GM19372 (cell line): ENCODE results near the gene RHBDD1.

ENCODE experiments used
- ATAC-seq: cut with Tn5 transposase; IDR thresholded peaks from one replicate; pipeline ENCODE4 v1.9.1; 2021; ENCODE audit warnings: mild to moderate bottlenecking, low read depth, moderate library complexity; ENCODE audit not compliant: unreplicated experiment

The RHBDD1 gene, protein sequence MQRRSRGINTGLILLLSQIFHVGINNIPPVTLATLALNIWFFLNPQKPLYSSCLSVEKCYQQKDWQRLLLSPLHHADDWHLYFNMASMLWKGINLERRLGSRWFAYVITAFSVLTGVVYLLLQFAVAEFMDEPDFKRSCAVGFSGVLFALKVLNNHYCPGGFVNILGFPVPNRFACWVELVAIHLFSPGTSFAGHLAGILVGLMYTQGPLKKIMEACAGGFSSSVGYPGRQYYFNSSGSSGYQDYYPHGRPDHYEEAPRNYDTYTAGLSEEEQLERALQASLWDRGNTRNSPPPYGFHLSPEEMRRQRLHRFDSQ

GRCh38 chr2:226835796-226836547 is at the start of gene RHBDD1:
Gene RHBDD1 (plus strand): TSS chr2:226836054. CDS start chr2:226864694, 28,640 bp downstream.
- peak; percentile 80 for ATAC-seq

DNA sequence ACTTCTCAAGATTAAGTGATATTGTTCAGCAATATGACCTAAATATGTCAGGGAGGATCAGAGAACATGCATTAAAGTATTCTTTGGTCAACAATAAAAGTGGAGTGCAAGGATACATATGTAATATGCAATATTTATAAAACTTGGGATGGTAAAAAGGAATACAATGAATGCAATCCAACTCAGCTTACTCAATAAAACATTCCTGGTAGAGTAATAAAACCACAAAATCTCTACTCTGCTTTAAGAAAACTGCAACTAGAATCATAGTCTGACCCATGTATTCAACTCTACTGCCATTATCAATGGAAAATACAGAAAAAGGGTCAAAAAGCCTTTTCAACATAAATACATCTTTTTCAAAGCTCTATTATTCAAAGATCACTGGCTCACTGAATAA is 47.8 kb upstream of the RHBDD1 start:
- ATAC-seq: no peak

DNA sequence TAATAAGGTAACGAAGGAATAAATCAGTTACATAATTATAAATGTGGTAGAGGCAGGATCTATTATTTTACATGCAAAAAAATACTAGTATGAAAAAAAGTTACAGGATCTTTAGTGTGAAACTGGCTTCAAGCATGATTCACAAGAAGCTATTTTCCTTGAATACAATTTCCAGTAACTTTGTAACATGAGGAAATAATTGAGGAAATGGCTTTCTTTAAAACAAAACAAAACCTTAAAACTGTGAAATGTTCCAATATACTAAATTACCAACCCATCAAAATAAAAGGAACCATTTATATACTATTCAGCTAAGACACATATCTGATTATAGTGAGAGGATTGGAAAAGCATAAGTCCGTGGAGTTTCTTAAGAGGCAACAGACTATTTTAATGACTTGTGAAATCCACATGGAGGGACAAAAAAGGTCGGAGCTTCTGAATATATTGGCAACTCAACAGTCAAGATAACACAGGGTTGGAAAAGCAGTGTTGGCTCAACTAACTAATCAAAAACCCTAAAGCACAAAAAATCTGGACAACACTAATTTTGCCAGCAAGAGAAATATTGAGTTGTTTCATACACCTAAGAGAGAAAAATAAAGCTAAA is 46.9 kb upstream of the RHBDD1 start:
- ATAC-seq: no peak

DNA sequence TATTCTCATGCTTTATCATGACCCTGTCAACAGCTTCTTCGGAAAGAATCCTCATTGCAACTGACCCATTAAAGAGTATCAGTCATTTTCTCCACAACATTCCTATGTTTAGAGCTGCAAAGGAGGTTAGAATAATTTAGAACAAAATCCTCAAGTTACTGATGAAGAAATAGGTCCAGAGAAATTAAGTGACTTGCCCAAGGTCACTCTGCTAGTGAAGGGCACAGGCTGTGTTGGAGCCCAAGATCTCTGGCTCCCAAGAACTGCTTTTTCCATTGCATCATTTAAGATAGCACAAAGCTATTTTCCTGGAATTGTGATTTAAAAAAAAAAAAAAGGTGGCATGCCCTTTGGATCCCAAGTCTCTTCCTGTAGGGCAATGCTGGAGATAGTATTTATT is 45.8 kb upstream of the RHBDD1 start:
- ATAC-seq: no peak

DNA sequence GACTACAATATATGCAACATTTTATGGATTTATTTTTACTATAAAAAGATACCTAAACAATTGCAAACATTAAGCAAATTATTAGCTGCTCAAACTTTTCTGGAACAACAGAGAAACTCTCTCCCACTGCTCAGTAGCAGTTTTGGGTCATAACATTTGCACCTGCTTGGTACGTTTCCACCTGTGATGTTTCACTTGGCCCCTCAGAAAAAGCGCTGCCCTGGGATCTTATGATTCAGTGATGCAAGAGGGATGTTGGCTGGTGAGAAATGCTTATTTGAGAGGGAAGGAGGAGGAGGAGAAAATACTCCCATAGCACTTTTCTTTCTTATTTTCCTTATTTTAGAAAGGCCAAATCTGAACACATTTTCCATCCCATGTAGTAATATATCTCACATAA is 45.4 kb upstream of the RHBDD1 start:
- no peak for ATAC-seq

GRCh38 chr2:226791056-226791486 is 44.8 kb upstream of the RHBDD1 start:
- peak; percentile 60 for ATAC-seq

- peak; percentile 99 for ATAC-seq
These were observed 44.3 kb upstream of the RHBDD1 start for GRCh38 chr2:226791487-226792081.

- no peak for ATAC-seq
These were observed 43.5 kb upstream of the RHBDD1 start for GRCh38 chr2:226792155-226792881.

- no peak for ATAC-seq
These were observed 42.2 kb upstream of the RHBDD1 start for GRCh38 chr2:226793646-226794045.

- no peak for ATAC-seq
These were observed 41.6 kb upstream of the RHBDD1 start for GRCh38 chr2:226794196-226794661.

- ATAC-seq: no peak
These were observed 41.1 kb upstream of the RHBDD1 start for GRCh38 chr2:226794751-226795171.

GRCh38 chr2:226795281-226796011 is 40.4 kb upstream of the RHBDD1 start:
- ATAC-seq: no peak

DNA sequence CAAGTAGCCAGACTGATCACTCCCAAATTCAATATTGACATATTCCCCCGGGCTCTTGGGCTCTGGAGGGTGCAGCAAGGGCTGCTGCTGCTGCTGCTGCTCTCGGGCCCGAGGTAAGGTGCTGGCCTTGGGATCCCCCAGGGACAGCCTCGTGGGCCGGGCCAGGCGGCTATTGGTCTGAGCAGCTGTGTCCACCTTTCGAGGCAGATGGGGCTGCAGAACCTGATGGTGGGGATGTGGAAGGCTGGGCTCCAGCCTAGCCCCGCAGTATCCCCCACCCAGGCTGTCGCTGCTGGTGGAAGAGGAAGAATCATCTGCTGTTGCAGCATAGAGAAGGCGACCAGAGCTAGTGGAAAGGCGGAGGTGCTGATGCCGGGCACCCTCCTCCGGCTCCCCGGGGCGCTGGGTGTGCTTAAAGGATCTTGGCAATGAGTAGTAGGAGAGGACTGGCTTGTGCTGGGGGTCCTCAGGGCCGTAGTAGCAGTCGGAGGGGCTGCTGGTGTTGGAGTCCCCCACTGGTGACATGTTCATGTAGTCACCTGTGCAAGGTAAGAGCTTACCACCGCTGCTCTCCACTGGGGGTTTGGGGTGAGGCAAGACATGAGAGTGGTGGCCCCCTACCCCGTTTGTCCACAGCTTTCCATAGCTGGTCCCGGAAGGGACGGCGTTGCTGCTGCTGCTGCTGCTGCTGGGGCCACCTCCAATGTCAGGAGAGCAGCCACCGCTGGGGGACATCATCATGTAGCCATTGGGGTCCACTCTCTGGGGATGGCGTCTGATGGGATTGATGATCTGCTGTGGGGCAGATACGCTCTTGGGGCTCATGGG is 39.6 kb upstream of the RHBDD1 start:
- no peak for ATAC-seq

DNA sequence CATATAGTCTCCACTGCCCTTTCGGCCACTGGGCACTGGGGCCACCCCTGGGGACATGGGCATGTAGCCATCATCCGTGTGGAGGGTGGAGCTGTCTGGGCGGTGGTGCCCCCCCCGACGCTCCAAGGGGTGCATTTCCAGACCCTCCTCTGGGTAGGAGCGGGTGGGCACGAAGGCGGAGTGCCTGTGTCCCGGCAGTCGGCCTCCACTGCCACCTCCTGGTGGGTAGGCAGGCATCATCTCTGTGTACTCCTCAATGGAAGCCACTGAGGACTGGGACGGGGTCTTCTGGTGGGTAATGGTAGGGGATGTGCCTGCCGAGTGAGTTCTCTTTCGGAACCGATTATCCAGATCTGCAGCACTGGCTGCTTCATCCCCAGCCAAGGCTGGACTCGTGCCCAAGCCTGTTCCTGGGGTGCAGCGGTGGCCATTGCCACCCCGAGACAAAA is 39.0 kb upstream of the RHBDD1 start:
- no peak for ATAC-seq

DNA sequence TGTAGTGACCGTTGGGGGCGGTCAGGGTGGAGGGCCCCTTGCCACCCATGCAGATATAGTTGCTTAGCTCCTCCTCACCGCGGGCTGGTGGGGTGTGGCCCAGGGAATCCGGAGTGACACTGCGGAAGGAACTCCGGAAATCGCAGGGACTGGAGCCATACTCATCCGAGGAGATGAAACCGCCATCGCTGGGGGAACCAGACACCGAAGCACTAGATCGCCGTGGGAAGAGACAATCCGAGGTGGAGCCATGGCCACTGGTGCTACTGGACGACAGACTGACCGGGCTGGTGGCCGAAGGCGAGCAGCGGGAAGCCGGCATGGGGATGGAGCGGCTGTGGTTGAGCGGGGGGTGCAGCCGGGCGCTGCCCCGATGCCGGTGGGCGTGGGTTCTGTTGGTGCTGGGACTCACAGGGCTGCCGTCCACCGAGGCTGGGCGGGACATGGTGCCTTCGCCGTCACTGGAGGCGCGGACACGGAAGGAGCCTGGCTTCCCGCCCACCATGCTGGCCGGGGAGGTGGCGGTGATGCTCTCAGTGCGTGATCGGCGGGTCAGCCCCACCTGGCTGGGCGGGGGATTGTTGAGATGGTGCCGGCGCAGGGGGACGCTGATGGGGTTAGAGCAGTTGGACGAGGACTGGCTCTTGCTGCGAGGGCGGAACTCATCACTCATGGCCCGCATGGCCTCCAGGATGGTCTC is 38.4 kb upstream of the RHBDD1 start:
- ATAC-seq: no peak

DNA sequence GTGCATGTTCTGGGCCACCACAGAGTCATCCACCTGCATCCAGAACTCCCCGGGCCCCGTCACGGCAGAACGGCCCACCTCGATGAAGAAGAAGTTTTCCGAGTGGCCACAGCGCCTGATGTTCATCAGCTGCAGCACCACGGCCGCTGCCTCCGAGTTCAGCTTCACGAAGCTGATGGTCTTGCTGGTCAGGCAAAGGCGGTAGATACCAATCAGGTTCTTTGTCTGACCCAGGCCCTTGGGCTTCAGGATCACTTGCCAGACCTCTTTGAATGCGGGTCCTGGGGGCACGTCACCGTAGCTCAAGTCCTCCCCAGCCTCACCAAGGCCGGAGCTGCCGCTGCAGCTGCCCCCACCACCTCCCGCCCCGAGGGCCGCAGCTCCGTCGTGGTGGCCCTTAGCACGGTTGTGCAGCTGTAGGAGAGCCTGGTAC is 37.8 kb upstream of the RHBDD1 start:
- no peak for ATAC-seq

GRCh38 chr2:226798422-226799210 is 37.2 kb upstream of the RHBDD1 start:
- ATAC-seq: peak; percentile 20
